ENCODE data around the gene OR2AE1. TPM values are rescaled to one million over a fixed set of nuclear protein-coding genes. Genes with fewer than 3 reads are reported as not detected.
"Not testable (repeated sequence)": the region's sequence is repeated elsewhere in the genome, so short reads cannot be mapped to it uniquely, and the experiment has no call there.

The OR2AE1 gene
- total and polyA plus RNA-seq, 2 donors (not counting 1 experiment from before 2014, with no cell fraction given): 0.43 to 1.3 TPM

GRCh38 chr7:99876491-99876890 is 342 bp downstream of the OR2AE1 start:
- intact Hi-C loops (cut with micrococcal nuclease): no loop called here
- Histone ChIP-seq H3K4me3 (ENCODE audit: control extremely low read depth in 1 of 5, extremely low read depth in 1 of 5, insufficient read depth in 1 of 5, low read depth in 2 of 5, low read length in 4 of 5) (no peak overlapping the region), H3K79me2 (ENCODE audit: control insufficient read depth, insufficient read depth, low read length) (no peaks in the 10 kb centered on the region), H3K4me2 (replicated peaks; ENCODE audit: low read depth, low read length, poor library complexity, severe bottlenecking) (no peak overlapping the region), H3K27me3 (replicated peaks in 1 of 4; ENCODE audit: control extremely low read depth in 1 of 4, control insufficient read depth in 3 of 4, insufficient read depth in 4 of 4, low read length in 3 of 4) (peaks cover 0 to 3% (median 0%) of the 10 kb centered on the region in 4 experiments), H3K9me3 (ENCODE audit: control extremely low read depth in 1 of 3, control insufficient read depth in 2 of 3, insufficient read depth in 1 of 3, low read length in 2 of 3) (no peaks in the 10 kb centered on the region), H4K20me1 (ENCODE audit: control insufficient read depth, insufficient read depth, low read length, poor library complexity, severe bottlenecking) (no peaks in the 10 kb centered on the region), H3K36me3 (replicated peaks in 1 of 2; ENCODE audit: control extremely low read depth in 1 of 2, control insufficient read depth in 1 of 2, extremely low read depth in 1 of 2, insufficient read depth in 2 of 2, low read length in 1 of 2) (no peaks in the 10 kb centered on the region), H3K9ac (ENCODE audit: low read length) (no peak overlapping the region), H3K27ac (ENCODE audit: low read length in 2 of 2) (no peak overlapping the region), H3K4me1 (ENCODE audit: control insufficient read depth in 2 of 2, insufficient read depth in 2 of 2, low read length in 2 of 2) (no peaks in the 10 kb centered on the region), H2AFZ (ENCODE audit: insufficient read depth, low read depth, low read length, poor library complexity, severe bottlenecking) (no peak overlapping the region)
- POLR2A ChIA-PET: no interaction called here
- Mint-ChIP-seq H3K4me1 (no peaks in the 10 kb centered on the region), H3K27ac (no peak overlapping the region), H3K27me3 (peaks cover 4% of the 10 kb centered on the region), H3K4me3 (no peak overlapping the region), H3K9me3 (ENCODE audit: insufficient read depth) (no peaks in the 10 kb centered on the region)
- DNase-seq (no peak), ATAC-seq (ENCODE audit: low read depth) (no peak)
- WGBS (ENCODE audit: insufficient coverage): 86% methylated on average over 5 of the region's 5 CpGs
- TF ChIP-seq EZH2 (IDR thresholded peaks at IDR 0.05; ENCODE audit: borderline replicate concordance, insufficient read depth, low read depth, low read length, poor library complexity, severe bottlenecking): no peak
- no peak for TF ChIP-seq CTCF (IDR thresholded peaks at IDR 0.05)
- CTCF ChIA-PET: no interaction called here

- no peak overlapping the region for H3K9ac ChIP-seq (ENCODE audit: low read length)
- TF ChIP-seq EZH2 (IDR thresholded peaks at IDR 0.05; ENCODE audit: borderline replicate concordance, insufficient read depth, low read depth, low read length, poor library complexity, severe bottlenecking) (no peak), CTCF (IDR thresholded peaks at IDR 0.05) (no peak)
- Mint-ChIP-seq H3K4me1 (no peaks in the 10 kb centered on the region), H3K27me3 (peaks cover 50% of the 10 kb centered on the region), H3K27ac (no peak overlapping the region), H3K9me3 (ENCODE audit: insufficient read depth) (peaks cover 5% of the 10 kb centered on the region), H3K4me3 (no peak overlapping the region)
- ChIA-PET POLR2A (no interaction called here), CTCF (no interaction called here)
- DNase-seq (no peak), ATAC-seq (ENCODE audit: low read depth) (no peak)
- peaks cover 0 to 5% (median 3%) of the 10 kb centered on the region in 3 donors for H3K9me3 ChIP-seq (ENCODE audit: control extremely low read depth in 1 of 3, control insufficient read depth in 2 of 3, insufficient read depth in 1 of 3, low read length in 2 of 3)
- H3K4me2 ChIP-seq (replicated peaks; ENCODE audit: low read depth, low read length, poor library complexity, severe bottlenecking): no peak overlapping the region
- H3K36me3 ChIP-seq (replicated peaks in 1 of 2; ENCODE audit: control extremely low read depth in 1 of 2, control insufficient read depth in 1 of 2, extremely low read depth in 1 of 2, insufficient read depth in 2 of 2, low read length in 1 of 2): no peaks in the 10 kb centered on the region
- intact Hi-C loops (cut with micrococcal nuclease): no loop called here
- no peak overlapping the region for H3K4me3 ChIP-seq (ENCODE audit: control extremely low read depth in 1 of 5, extremely low read depth in 1 of 5, insufficient read depth in 1 of 5, low read depth in 2 of 5, low read length in 4 of 5)
- no peaks in the 10 kb centered on the region for H3K4me1 ChIP-seq (ENCODE audit: control insufficient read depth in 2 of 2, insufficient read depth in 2 of 2, low read length in 2 of 2)
- no CpG with 5 or more reads among the region's 1 CpG for WGBS (ENCODE audit: insufficient coverage)
- H3K27me3 ChIP-seq (replicated peaks in 1 of 4; ENCODE audit: control extremely low read depth in 1 of 4, control insufficient read depth in 3 of 4, insufficient read depth in 4 of 4, low read length in 3 of 4): peaks cover 0 to 4% (median 2%) of the 10 kb centered on the region in 4 experiments
- no peaks in the 10 kb centered on the region for H3K79me2 ChIP-seq (ENCODE audit: control insufficient read depth, insufficient read depth, low read length)
- no peak overlapping the region for H3K27ac ChIP-seq (ENCODE audit: low read length in 2 of 2)
- H4K20me1 ChIP-seq (ENCODE audit: control insufficient read depth, insufficient read depth, low read length, poor library complexity, severe bottlenecking): no peaks in the 10 kb centered on the region
- no peak overlapping the region for H2AFZ ChIP-seq (ENCODE audit: insufficient read depth, low read depth, low read length, poor library complexity, severe bottlenecking)
Measured at GRCh38 chr7:99868246-99868645, 8.6 kb downstream of the OR2AE1 start.

GRCh38 chr7:99867477-99867876 is 9.4 kb downstream of the OR2AE1 start:
- H3K27me3 ChIP-seq (replicated peaks in 1 of 4; ENCODE audit: control extremely low read depth in 1 of 4, control insufficient read depth in 3 of 4, insufficient read depth in 4 of 4, low read length in 3 of 4); H3K9me3 Mint-ChIP-seq (ENCODE audit: insufficient read depth); H3K9me3 ChIP-seq (ENCODE audit: control extremely low read depth in 1 of 3, control insufficient read depth in 2 of 3, insufficient read depth in 1 of 3, low read length in 2 of 3); H3K36me3 ChIP-seq (replicated peaks in 1 of 2; ENCODE audit: control extremely low read depth in 1 of 2, control insufficient read depth in 1 of 2, extremely low read depth in 1 of 2, insufficient read depth in 2 of 2, low read length in 1 of 2); CTCF ChIA-PET; ATAC-seq (ENCODE audit: low read depth); POLR2A ChIA-PET; H3K4me3 Mint-ChIP-seq; intact Hi-C loops (cut with micrococcal nuclease); H3K27ac Mint-ChIP-seq; H3K79me2 ChIP-seq (ENCODE audit: control insufficient read depth, insufficient read depth, low read length); H3K4me2 ChIP-seq (replicated peaks; ENCODE audit: low read depth, low read length, poor library complexity, severe bottlenecking); H3K4me3 ChIP-seq (ENCODE audit: control extremely low read depth in 1 of 5, extremely low read depth in 1 of 5, insufficient read depth in 1 of 5, low read depth in 2 of 5, low read length in 4 of 5); H3K27ac ChIP-seq (ENCODE audit: low read length in 2 of 2); H4K20me1 ChIP-seq (ENCODE audit: control insufficient read depth, insufficient read depth, low read length, poor library complexity, severe bottlenecking); DNase-seq; H3K4me1 Mint-ChIP-seq; H3K4me1 ChIP-seq (ENCODE audit: control insufficient read depth in 2 of 2, insufficient read depth in 2 of 2, low read length in 2 of 2); H2AFZ ChIP-seq (ENCODE audit: insufficient read depth, low read depth, low read length, poor library complexity, severe bottlenecking); H3K9ac ChIP-seq (ENCODE audit: low read length): not testable (repeated sequence)
- H3K27me3 Mint-ChIP-seq: peaks cover 47% of the 10 kb centered on the region
- no CpG with 5 or more reads among the region's 2 CpGs for WGBS (ENCODE audit: insufficient coverage)
